ENCODE data around the gene HIC2. TPM values are rescaled to one million over a fixed set of nuclear protein-coding genes. Genes with fewer than 3 reads are reported as not detected.
"Not testable (repeated sequence)": the region's sequence is repeated elsewhere in the genome, so short reads cannot be mapped to it uniquely, and the experiment has no call there.

HIC2 gene, protein sequence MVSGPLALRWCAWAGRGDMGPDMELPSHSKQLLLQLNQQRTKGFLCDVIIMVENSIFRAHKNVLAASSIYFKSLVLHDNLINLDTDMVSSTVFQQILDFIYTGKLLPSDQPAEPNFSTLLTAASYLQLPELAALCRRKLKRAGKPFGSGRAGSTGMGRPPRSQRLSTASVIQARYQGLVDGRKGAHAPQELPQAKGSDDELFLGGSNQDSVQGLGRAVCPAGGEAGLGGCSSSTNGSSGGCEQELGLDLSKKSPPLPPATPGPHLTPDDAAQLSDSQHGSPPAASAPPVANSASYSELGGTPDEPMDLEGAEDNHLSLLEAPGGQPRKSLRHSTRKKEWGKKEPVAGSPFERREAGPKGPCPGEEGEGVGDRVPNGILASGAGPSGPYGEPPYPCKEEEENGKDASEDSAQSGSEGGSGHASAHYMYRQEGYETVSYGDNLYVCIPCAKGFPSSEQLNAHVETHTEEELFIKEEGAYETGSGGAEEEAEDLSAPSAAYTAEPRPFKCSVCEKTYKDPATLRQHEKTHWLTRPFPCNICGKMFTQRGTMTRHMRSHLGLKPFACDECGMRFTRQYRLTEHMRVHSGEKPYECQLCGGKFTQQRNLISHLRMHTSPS
- 1 to 10 TPM; 5.6 to 8.4 (median 6.7) TPM for polyA plus RNA-seq (ENCODE audit: insufficient read depth in 1 of 5, insufficient read length in 5 of 5, low replicate concordance in 1 of 5)
- long read RNA-seq, donor 1, full-length matches to known transcripts = 4 of 4 reads
- long read RNA-seq, donor 1, partial matches to known transcripts = 0 of 4 reads
- long read RNA-seq, donor 1, other reads (novel, unspliced or antisense) = 0 of 4 reads
- long read RNA-seq, donor 2 = 0 reads
- long read RNA-seq, donor 3, full-length matches to known transcripts = 2 of 2 reads
- long read RNA-seq, donor 3, partial matches to known transcripts = 0 of 2 reads
- long read RNA-seq, donor 3, other reads (novel, unspliced or antisense) = 0 of 2 reads
- long read RNA-seq, donor 4, full-length matches to known transcripts = 1 of 1 reads
- long read RNA-seq, donor 4, partial matches to known transcripts = 0 of 1 reads
- long read RNA-seq, donor 4, other reads (novel, unspliced or antisense) = 0 of 1 reads
- long read RNA-seq, donor 5 = 0 reads
- long read RNA-seq, donor 6, full-length matches to known transcripts = 3 of 3 reads
- long read RNA-seq, donor 6, partial matches to known transcripts = 0 of 3 reads
- long read RNA-seq, donor 6, other reads (novel, unspliced or antisense) = 0 of 3 reads
- long read RNA-seq, donor 7, full-length matches to known transcripts = 4 of 4 reads
- long read RNA-seq, donor 7, partial matches to known transcripts = 0 of 4 reads
- long read RNA-seq, donor 7, other reads (novel, unspliced or antisense) = 0 of 4 reads
- long read RNA-seq, donor 8, full-length matches to known transcripts = 3 of 3 reads
- long read RNA-seq, donor 8, partial matches to known transcripts = 0 of 3 reads
- long read RNA-seq, donor 8, other reads (novel, unspliced or antisense) = 0 of 3 reads

DNA sequence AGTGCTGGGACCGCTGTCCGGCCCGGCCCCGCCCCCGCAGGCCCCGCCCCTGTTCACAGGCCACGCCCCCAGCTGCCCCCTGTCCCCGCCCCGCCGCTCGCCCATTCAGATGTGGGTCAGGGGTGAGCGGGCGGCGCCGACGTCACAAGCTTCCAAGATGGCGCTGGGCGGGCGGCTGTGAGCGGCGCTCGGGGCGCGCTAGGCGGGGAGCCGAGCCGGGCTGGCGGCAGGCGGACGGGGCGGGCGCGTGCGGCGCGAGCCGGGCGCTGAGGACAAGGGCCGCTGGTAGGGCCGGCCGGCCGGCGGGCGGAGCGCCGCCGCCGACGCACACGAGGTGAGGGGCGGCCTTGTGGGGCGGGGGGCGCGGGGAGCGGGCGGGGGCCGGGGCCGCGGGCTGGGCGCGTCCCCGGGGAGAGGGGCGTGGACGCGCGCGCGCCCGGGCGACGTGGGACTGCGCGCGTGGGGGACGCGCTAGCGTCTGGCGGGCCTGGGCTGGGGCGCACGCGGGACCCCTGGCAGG lies at the start of gene HIC2:
Gene HIC2 (plus strand): TSS at position 145 of the 520 bp plus-strand sequence. CDS start 25,461 bp downstream, outside the sequence.
- not testable (repeated sequence) for DNase-seq

DNA sequence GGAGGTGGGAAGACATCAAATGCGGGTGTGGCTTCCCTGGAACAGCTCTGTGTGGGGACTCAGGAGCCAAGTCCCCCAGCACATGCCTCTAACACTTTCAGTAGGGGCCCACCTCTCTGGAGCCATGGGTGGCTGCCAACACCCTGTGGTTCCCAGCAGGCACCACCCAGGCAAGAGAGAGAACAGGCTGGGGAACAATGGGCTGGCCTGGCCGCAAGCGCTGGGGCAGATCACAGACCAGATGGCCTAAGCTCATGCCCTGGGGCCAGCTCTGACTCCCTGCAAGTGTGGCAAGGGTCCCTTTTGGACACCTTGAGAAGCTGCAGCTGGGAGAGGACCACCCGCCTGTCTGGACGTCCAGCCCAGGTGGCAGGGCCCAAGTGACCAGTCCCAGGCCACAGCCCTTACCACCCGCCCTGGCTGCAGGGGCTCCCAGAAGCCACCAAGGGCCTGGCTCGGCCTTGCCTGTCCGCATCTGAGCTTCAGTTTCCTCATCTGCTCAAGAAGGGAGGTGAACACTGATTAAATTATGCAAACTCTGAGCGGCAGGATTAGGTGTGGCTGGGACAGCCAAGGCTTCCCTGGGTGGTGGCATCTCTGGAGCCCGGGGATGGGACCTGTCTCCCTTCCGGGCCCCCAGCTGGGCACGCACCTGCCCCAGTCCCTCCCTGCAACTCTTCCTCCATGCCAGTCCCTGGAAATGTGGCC lies 48.4 kb upstream of the HIC2 start:
- not testable (repeated sequence) for DNase-seq

DNA sequence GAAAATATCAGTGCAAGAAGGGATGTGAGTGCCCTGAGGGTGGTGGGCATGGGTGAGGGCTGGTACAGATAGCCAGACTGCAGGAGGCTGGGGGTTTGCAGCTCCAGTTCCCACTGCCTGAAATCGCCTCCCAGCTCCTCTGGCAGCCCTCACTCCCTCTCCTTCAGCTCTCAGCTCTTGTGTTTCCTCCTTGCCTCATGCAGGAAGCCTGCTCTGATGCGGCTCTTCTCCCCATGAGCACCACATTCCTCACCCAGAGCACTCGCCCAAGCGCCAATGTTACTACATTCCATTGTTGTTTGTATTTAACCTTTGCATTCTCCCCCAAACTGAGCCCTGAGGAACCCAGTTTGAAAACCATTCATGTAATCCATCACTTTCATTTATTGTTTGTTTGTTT lies 41.3 kb upstream of the HIC2 start:
- DNase-seq = not testable (repeated sequence)

DNA sequence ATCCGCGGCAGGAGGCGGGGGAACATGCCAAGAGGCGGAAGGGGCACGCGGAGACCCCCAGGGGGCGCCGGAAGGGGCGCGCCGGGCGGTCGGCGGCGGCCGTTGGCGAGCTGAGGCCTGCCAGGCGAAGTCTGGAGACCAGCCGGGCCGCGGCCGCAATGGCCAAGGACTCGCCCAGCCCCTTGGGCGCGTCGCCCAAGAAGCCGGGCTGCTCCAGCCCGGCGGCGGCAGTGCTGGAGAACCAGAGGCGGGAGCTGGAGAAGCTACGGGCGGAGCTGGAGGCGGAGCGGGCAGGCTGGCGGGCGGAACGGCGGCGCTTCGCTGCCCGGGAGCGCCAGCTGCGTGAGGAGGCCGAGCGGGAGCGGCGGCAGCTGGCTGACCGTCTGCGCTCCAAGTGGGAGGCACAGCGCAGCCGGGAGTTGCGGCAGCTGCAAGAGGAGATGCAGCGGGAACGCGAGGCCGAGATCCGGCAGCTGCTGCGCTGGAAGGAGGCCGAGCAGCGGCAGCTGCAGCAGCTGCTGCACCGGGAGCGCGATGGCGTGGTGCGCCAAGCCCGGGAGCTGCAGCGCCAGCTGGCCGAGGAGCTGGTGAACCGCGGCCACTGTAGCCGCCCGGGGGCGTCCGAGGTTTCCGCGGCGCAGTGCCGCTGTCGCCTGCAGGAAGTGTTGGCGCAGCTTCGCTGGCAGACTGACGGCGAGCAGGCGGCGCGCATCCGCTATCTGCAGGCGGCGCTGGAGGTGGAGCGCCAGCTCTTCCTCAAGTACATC lies 33.3 kb upstream of the HIC2 start, which contains the start of gene RIMBP3B:
Gene RIMBP3B (plus strand): TSS at position 51 of the 767 bp plus-strand sequence. CDS start 108 bp downstream, at position 159.
- not testable (repeated sequence) for DNase-seq

DNA sequence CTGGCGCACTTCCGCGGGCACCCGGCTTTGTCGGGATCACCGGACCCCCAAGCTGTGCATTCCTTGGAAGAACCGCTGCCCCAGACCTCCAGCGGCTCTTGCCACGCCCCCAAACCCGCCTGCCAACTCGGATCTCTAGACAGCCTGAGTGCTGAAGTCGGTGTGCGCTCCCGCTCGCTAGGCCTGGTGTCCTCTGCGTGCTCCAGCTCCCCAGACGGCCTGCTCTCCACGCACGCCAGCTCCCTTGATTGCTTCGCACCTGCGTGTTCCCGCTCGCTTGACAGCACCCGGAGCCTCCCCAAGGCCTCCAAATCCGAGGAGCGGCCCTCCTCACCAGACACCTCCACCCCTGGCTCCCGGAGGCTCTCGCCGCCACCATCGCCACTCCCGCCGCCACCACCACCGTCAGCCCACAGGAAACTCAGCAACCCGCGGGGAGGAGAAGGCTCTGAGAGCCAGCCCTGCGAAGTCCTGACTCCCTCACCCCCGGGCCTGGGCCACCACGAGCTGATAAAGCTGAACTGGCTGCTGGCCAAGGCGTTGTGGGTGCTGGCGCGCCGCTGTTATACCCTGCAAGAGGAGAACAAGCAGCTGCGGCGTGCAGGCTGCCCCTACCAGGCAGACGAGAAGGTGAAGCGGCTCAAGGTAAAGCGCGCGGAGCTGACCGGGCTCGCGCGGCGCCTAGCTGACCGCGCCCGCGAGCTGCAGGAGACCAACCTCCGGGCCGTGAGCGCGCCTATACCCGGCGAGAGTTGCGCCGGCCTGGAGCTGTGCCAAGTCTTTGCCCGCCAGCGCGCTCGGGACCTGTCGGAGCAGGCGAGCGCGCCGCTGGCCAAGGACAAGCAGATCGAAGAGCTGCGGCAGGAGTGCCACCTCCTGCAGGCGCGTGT lies 32.5 kb upstream of the HIC2 start:
- DNase-seq = not testable (repeated sequence)

DNA sequence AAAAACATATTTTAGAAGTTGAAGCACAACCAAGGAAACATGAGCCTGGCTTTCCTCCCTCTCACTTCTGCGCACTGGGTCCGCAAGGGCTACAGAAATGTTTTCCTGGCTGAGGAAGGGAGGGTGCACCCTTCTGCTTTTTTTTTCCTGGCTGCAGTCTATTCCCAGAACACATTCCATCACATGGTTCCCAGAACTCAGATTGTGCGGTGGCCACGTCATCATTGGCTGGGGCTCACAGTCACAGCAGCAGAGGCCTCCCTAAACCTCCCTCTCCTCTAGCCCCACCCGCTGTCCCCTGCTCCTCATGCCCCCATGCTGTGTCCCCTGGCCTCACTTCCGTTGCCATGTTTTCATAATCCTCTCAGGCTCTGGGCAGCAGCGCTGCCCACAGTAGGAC lies 27.7 kb upstream of the HIC2 start:
- DNase-seq = not testable (repeated sequence)

DNA sequence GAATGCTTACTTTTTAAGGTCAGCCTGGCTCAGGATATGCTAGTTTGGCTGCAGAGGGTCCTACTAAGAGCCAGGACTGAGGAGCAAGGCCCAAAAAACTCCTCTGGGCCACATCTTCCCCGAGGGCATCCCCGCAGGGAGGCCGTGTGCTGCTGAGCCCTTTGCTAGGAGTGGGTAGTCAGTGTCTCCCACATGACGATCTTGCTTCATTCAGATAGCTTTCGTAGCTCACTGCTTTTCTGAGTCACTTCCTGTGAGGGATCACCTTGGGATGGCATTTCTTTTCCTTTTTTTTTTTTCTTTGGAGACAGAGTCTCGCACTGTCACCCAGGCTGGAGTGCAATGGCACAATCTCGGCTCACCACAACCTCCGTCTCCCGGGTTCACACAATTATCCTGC lies 27.2 kb upstream of the HIC2 start:
- not testable (repeated sequence) for DNase-seq

DNA sequence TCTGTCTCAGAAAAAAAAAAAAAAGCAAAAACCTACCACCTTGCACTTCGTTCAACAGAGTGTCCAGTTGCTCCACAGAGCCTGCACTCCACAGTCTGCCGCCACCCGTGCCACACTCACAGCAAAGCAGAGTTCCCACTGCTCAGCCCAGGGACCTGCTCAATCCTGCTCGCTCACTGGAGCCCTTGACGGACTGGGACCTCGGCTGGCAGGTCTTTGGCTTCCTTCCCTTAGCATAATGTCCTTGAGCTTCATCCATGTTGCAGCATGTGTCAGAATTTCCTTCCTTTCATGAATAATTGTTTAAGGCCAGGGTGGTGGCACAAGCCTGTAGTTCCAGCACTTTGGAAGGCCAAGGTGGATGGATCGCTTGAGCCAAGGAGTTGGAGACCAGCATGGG lies 22.6 kb upstream of the HIC2 start:
- DNase-seq = not testable (repeated sequence)

DNA sequence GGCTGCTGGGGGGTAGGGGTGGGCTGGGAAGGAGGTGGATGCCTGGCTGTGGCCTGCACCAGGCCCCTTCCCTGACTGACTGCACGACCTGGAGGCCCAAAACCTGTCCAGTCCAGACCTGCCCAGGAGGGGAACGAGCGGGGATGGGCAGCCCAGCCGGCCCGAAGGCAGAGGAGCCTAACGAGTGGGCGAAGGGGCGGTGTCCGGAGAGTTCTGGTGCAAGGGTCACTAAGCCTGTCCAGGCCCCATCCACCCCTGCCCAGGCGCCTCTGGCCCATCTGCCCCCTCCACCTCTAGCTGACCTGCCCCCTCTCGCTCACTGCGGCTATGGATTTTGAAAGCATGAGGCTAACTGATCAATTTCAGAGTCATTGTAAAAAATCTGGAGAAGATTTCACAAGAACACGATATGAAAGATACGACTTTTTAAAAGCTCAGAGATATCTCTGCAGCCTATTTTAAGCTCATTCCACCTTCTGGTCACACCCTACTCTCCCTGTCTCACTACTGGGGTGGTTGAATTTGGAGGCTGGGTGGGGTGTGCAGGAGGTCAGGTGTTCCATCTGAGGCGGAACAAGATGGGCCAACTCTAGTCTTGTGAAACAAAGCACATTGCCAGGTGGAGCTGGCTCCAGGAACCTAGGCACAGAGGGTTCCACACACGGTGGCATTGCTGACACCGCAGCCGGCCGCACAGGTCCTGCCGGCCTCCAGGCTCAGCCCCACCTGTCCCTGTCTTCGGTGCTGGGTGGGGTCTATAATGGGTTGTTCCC lies 15.8 kb upstream of the HIC2 start:
- not testable (repeated sequence) for DNase-seq

DNA sequence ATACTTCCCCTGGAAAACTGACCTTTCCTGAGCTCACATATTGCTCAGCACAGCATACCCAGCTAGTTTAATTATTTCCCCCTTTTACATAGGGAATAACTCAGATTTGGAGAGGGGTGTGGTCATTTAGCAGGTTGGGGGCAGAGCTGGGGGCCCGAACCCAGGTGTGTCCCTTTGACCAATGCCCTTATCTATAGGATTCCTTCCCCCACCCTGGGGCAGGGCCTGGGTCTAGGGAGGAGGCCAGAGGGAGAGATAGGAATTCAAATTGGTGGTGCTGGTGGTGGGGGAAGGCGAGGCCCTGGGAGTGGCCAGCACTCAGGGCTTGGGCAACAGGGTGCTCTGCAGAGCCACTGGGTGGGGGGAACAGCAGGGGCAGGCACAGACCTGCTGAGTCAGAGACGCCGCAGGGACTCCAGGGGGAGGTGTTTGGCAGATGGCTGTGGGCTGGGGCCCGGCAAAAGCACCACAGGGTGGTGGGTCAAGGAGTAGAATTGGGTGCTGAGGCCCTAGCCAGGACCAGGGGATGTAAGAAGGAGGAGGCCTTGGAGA lies 14.3 kb upstream of the HIC2 start:
- DNase-seq = not testable (repeated sequence)

DNA sequence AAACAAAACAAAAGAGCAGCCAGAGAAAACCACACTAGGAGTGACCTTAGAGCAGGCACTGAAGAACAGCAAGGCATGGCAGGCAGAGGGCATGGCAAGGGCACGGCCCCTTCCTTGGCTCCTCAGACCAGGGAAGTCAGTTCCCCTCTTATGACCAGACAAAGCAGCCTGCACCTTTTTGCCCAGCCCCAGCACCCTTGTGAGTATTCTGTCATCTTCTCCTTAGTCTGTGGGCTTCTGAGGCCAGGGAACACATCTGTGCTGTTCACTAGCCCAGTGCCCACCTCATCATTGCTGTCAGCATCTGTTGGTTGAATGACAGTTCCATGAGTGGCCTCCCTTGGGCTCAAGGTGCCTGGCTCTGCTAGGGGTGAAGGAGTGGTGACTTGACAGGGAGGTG lies 10.0 kb upstream of the HIC2 start:
- DNase-seq = not testable (repeated sequence)

DNA sequence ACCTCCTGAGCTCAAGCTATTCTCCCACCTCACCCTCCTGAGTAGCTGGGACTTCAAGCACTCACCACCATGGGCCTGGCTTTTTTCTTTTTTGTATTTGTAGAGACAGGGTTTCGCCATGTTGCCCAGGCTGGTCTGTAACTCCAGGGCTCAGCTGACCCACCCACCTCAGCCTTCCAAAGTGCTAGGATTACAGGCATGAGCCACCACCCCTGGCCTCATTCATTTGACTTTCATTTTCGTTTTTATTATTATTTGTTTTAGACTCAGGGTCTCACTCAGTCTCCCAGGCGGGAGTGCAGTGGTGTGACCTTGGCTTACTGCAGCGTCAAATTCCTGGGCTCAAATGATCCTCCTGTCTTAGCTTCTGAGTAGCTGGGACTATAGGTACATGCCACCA lies 9.4 kb upstream of the HIC2 start:
- DNase-seq = not testable (repeated sequence)

DNA sequence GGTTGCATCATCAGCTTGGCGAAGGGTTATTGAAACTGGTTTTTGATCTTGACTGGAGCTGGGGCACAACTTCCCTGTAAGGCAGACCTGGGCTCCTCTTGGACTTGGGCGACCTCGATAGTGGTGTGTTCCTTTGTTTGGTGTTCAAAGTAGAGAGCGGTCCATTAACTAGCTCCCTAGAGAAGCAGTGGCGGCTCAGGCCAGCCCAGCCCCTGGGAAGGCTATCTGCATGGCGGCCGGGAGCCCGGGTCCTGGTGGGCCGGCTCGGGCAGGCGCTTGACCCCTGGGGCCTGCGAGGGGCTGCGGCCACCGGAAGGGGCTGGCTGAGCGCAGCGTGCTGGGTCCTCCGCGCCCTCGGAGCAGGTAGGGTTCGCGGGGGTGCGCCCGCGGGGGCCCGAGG lies 796 bp upstream of the HIC2 start:
- not testable (repeated sequence) for DNase-seq

DNA sequence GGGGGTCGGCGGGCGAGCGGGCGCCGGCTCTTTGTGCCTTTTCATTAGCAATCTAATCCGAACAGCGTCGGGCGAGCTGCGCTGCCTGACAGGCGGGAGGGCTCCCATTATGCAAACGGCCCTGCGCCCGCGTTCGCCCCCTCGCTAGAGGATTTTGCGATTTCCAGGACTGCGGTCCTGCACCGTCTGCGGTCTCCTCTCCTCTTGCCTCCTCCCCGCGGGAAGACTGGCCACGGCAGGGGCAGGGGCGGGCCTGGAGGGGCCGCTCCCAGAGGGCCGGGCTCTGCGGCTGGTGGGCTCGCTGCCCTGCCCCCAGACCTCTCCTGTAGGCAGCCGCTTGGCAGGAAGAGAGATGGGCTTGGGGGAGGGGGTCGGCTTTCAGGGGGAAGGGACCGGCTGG lies 682 bp downstream of the HIC2 start:
- DNase-seq = not testable (repeated sequence)

DNA sequence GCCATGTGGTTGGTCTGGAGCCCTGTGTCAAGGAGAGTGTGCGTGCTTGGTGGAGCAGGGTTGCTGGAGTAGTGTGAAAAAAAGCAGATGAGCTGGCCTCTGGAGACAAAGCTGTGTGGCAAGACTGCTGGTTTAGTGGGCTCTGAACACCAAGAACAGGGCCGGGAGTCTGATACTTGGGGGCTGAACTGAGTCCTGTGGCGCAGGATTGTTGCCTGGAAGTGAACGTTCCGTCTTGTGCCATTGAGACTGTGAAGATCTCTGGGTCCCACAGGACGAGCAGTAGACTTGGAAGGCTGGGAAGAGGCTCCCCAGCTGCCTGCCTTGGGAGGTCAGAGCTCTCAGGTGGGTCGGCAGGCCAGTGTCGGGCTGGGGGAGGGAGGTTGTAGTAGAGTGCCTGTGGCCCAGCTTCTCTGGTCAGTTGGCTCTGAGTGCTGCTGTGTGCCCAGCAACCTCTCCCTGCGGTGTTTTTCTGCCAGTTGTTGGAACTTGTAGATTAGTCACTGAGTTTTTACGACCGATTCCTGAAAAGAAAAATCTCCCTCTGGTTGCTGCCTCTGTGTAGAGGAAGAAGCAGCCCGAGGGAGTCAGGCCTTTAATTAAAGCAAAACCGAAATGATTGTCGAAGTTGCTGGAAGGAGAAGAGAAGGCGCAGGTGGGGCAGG lies 1.9 kb downstream of the HIC2 start:
- not testable (repeated sequence) for DNase-seq

DNA sequence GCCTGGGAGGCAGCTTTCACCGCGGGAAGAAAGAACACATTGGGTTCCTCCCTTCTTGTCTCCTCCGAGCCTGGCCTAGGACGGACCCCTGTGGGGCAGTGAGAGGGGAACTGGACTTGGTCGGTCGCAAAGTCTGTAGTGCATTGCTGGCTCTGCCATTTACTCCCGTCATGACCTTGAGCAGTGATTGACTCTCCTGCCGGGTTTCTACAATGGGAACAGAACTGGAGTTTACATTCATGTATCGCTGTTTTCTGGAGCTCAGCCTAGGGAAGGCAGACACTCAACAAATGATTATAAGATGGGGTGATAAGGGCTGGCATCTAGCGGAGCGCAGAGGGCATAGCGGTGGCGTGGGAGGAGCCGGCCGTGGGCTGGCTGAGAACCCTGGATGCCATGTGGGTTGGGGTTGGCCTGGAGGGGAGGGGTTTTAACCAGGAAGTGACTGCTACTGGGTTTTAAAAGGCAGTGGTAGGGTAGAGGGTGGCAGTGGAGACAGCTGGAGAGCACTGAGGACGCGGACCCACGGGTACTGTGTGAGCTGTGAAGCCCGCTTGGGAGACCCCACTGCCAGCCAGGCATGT lies 3.1 kb downstream of the HIC2 start:
- DNase-seq = not testable (repeated sequence)

All from right lung (tissue), 10 donors.